NCI-H2081 treated with DMSO at 0.1 percent for 48 hours (cell line): ENCODE data around the gene PPP1R15B.

Experiments
- DNase-seq: peaks from one replicate; lab custom pipeline; 2025; lab: John Stamatoyannopoulos, UW

The PPP1R15B gene

GRCh38 chr1:204411451-204412204, at the start of gene PPP1R15B:
Gene PPP1R15B, minus strand, starts transcription at chr1:204411817. Its CDS starts 406 bp downstream, at chr1:204411411.
- peak; percentile 94 for DNase-seq

- no peak for DNase-seq
Observed at GRCh38 chr1:204460346-204460745, 48.7 kb upstream of the PPP1R15B start.

GRCh38 chr1:204459706-204460105, 48.1 kb upstream of the PPP1R15B start:
- DNase-seq, result no peak

GRCh38 chr1:204457666-204458065, 46.0 kb upstream of the PPP1R15B start:
- DNase-seq, result no peak

- DNase-seq, result no peak
Observed at GRCh38 chr1:204456826-204457442, 45.3 kb upstream of the PPP1R15B start.

- DNase-seq, result no peak
Observed at GRCh38 chr1:204455831-204456145, 44.2 kb upstream of the PPP1R15B start.

GRCh38 chr1:204455063-204455830, 43.6 kb upstream of the PPP1R15B start:
- no peak for DNase-seq

- DNase-seq, result no peak
Observed at GRCh38 chr1:204454476-204454875, 42.9 kb upstream of the PPP1R15B start.

- no peak for DNase-seq
Observed at GRCh38 chr1:204453141-204453772, 41.6 kb upstream of the PPP1R15B start.

- no peak for DNase-seq
Observed at GRCh38 chr1:204451352-204452124, 39.9 kb upstream of the PPP1R15B start.

GRCh38 chr1:204450461-204451257, 39.0 kb upstream of the PPP1R15B start:
- no peak for DNase-seq

GRCh38 chr1:204449678-204450280, 38.2 kb upstream of the PPP1R15B start:
- no peak for DNase-seq

GRCh38 chr1:204448991-204449677, 37.5 kb upstream of the PPP1R15B start:
- DNase-seq, result no peak

- no peak for DNase-seq
Observed at GRCh38 chr1:204448344-204448964, 36.8 kb upstream of the PPP1R15B start.

- DNase-seq, result no peak
Observed at GRCh38 chr1:204447736-204448135, 36.1 kb upstream of the PPP1R15B start.

- no peak for DNase-seq
Observed at GRCh38 chr1:204447190-204447589, 35.6 kb upstream of the PPP1R15B start.

GRCh38 chr1:204446413-204447111, 34.9 kb upstream of the PPP1R15B start:
- DNase-seq, result peak; percentile 38

GRCh38 chr1:204445860-204446412, 34.3 kb upstream of the PPP1R15B start:
- no peak for DNase-seq
